Measurements from ENCODE around the gene UBA6. TPM values are rescaled to one million over a fixed set of nuclear protein-coding genes. Genes with fewer than 3 reads are reported as not detected.

UBA6 gene
- total RNA-seq, 1 experiment from 2014 or later, result 59.4 TPM

- TF ChIP-seq POLR2AphosphoS5 (IDR thresholded peaks at IDR 0.05; ENCODE audit: low read depth, low read length), result no peak
- TF ChIP-seq, protein P1, sequence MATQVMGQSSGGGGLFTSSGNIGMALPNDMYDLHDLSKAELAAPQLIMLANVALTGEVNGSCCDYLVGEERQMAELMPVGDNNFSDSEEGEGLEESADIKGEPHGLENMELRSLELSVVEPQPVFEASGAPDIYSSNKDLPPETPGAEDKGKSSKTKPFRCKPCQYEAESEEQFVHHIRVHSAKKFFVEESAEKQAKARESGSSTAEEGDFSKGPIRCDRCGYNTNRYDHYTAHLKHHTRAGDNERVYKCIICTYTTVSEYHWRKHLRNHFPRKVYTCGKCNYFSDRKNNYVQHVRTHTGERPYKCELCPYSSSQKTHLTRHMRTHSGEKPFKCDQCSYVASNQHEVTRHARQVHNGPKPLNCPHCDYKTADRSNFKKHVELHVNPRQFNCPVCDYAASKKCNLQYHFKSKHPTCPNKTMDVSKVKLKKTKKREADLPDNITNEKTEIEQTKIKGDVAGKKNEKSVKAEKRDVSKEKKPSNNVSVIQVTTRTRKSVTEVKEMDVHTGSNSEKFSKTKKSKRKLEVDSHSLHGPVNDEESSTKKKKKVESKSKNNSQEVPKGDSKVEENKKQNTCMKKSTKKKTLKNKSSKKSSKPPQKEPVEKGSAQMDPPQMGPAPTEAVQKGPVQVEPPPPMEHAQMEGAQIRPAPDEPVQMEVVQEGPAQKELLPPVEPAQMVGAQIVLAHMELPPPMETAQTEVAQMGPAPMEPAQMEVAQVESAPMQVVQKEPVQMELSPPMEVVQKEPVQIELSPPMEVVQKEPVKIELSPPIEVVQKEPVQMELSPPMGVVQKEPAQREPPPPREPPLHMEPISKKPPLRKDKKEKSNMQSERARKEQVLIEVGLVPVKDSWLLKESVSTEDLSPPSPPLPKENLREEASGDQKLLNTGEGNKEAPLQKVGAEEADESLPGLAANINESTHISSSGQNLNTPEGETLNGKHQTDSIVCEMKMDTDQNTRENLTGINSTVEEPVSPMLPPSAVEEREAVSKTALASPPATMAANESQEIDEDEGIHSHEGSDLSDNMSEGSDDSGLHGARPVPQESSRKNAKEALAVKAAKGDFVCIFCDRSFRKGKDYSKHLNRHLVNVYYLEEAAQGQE (IDR thresholded peaks at IDR 0.05; ENCODE audit: insufficient read depth in 1 of 2, low read depth in 2 of 2, low read length in 1 of 2), result no peak
- POLR2A ChIA-PET, result no interaction called here
Observed at GRCh38 chr4:67604029-67604381, 97.0 kb downstream of the UBA6 start.

DNA sequence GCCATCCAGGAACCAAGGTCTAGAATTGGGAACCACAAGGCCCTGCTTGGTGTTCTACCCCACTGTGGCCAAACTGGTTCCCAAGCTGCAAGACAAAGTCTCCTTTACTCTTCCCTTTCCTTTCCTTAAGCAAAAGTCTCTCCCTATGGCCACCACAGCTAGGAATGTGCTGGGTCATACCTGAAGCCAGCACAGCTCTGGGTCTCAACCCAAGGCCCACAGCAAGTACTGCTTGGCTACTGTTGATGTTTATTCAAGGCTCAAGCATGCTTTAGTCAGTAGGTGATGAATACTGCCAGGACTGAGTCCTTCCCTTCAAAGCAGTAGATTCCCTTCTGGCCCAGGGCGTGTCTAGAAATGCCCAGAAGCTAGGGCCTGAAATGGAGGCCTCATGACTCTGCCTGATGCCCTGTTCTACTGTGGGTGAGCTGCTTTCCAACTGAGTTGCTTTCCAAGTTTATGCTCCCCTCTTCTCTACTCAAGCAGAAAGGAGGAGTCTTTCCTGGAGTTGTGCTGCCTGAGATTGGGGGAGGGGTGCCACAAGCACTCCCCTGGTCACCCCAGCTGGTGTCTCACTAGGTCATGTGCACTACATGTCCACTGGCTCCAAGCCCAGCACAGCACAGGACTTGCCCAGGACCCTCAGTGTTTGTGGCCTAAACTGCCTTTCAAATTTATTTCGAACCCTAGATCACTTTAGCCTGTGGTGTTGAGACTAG lies 97.5 kb downstream of the UBA6 start:
- Histone ChIP-seq H3K27me3 (ENCODE audit: control insufficient read depth, insufficient read depth, low read length) (no peaks in the 10 kb centered on the region), H3K4me3 (ENCODE audit: low read depth in 2 of 2, low read length in 2 of 2) (no peak overlapping the region), H3K4me1 (ENCODE audit: control insufficient read depth, insufficient read depth, low read length) (no peaks in the 10 kb centered on the region), H3K36me3 (ENCODE audit: control insufficient read depth, insufficient read depth, low read length) (no peaks in the 10 kb centered on the region), H3K9me3 (ENCODE audit: control insufficient read depth, insufficient read depth, low read depth, low read length) (no peaks in the 10 kb centered on the region), H3K27ac (ENCODE audit: low read length) (no peak overlapping the region)
- ChIA-PET POLR2A (no interaction called here), CTCF (no interaction called here)
- in situ Hi-C loops (cut with HindIII; ENCODE audit: low pct_unique_long_range_greater_than_20kb, low sequenced_read_pairs) (no loop called here), intact Hi-C loops (cut with micrococcal nuclease; ENCODE audit: unreplicated experiment) (no loop called here)
- ATAC-seq (no peak), DNase-seq (ENCODE audit: low read depth, low spot score) (no peak)
- TF ChIP-seq TCF7L2 (IDR thresholded peaks at IDR 0.05; ENCODE audit: low read depth, low read length), result no peak
- TF ChIP-seq, protein P2, sequence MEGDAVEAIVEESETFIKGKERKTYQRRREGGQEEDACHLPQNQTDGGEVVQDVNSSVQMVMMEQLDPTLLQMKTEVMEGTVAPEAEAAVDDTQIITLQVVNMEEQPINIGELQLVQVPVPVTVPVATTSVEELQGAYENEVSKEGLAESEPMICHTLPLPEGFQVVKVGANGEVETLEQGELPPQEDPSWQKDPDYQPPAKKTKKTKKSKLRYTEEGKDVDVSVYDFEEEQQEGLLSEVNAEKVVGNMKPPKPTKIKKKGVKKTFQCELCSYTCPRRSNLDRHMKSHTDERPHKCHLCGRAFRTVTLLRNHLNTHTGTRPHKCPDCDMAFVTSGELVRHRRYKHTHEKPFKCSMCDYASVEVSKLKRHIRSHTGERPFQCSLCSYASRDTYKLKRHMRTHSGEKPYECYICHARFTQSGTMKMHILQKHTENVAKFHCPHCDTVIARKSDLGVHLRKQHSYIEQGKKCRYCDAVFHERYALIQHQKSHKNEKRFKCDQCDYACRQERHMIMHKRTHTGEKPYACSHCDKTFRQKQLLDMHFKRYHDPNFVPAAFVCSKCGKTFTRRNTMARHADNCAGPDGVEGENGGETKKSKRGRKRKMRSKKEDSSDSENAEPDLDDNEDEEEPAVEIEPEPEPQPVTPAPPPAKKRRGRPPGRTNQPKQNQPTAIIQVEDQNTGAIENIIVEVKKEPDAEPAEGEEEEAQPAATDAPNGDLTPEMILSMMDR (IDR thresholded peaks at IDR 0.05), result no peak
- TF ChIP-seq, protein P1 (IDR thresholded peaks at IDR 0.05; ENCODE audit: insufficient read depth in 1 of 2, low read depth in 2 of 2, low read length in 1 of 2), result no peak
- TF ChIP-seq SIN3A (IDR thresholded peaks at IDR 0.05; ENCODE audit: borderline replicate concordance, insufficient read depth, low read depth, low read length), result no peak
- TF ChIP-seq POLR2AphosphoS5 (IDR thresholded peaks at IDR 0.05; ENCODE audit: low read depth, low read length), result no peak
- no TSS peak for BruUV-seq (replicated peaks)

More at GRCh38 chr4:67604029-67604381, 97.0 kb downstream of the UBA6 start:
- Histone ChIP-seq H3K27me3 (ENCODE audit: control insufficient read depth, insufficient read depth, low read length) (no peaks in the 10 kb centered on the region), H3K4me3 (ENCODE audit: low read depth in 2 of 2, low read length in 2 of 2) (no peak overlapping the region), H3K9me3 (ENCODE audit: control insufficient read depth, insufficient read depth, low read depth, low read length) (no peaks in the 10 kb centered on the region), H3K27ac (ENCODE audit: low read length) (no peak overlapping the region), H3K36me3 (ENCODE audit: control insufficient read depth, insufficient read depth, low read length) (no peaks in the 10 kb centered on the region), H3K4me1 (ENCODE audit: control insufficient read depth, insufficient read depth, low read length) (no peaks in the 10 kb centered on the region)
- in situ Hi-C loops (cut with HindIII; ENCODE audit: low pct_unique_long_range_greater_than_20kb, low sequenced_read_pairs), result no loop called here
- intact Hi-C loops (cut with micrococcal nuclease; ENCODE audit: unreplicated experiment), result no loop called here
- DNase-seq (ENCODE audit: low read depth, low spot score), result no peak
- CTCF ChIA-PET, result no interaction called here
- ATAC-seq, result no peak
- no TSS peak for BruUV-seq (replicated peaks)
